GM12801 (cell line): Measurements from ENCODE around the gene USP24.

Experiments used
- CTCF ChIP-seq: IDR thresholded peaks from one replicate; pipeline ENCODE4 v1.5.1; 2011; ENCODE audit warnings: control low read depth; ENCODE audit not compliant: insufficient read length; ENCODE audit errors: extremely low read depth

Gene USP24

DNA sequence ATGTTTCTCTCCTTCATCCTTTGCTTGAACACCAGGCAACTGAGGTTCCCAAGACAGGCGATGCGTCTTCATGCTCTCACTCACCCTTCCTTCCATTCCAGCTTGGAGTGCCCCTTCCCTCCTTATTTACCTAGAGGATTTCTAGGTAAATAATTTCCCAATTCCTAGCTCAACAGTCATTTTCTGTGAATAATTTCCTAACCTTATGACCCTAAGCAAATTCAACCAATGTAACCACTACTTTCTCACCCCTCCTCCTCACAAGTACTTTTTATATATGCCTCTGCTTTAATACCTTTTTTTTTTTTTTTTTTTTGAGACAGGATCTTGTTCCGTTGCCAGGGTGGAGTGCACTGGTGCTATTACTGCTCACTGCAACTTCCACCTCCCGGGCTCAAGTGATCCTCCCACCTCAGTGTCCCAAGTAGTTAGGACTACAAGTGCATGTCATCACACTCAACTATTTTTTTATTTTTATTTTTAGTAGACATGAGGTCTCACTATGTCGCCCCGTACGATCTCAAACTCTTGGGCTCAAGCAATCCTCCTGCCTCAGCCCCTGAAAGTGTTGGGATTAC, 86.7 kb downstream of the USP24 start:
- no peak for TF ChIP-seq CTCF

GRCh38 chr1:55127827-55128343, 87.3 kb downstream of the USP24 start:
- TF ChIP-seq CTCF: no peak

DNA sequence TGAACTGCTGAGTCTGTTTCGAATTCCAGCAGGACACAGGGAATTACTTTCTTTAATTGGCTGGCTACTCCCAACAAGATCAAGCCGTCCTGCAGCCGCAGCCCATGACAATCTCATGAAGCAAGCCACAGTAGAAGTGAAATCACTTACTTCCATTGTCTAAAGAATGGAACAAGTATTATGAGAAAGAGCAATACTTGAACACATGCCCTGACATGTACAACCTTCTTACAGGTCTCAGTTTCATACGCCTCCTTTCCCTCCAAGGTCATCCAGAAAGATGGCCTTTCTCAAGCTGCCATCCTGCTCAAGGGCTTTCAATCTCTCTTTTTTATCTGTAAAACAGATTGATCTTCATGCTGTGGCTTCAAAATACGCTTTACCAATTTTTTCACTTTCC, 90.7 kb downstream of the USP24 start:
- TF ChIP-seq CTCF: no peak

- TF ChIP-seq CTCF: no peak
Observed at GRCh38 chr1:55120538-55120937, 94.6 kb downstream of the USP24 start.

DNA sequence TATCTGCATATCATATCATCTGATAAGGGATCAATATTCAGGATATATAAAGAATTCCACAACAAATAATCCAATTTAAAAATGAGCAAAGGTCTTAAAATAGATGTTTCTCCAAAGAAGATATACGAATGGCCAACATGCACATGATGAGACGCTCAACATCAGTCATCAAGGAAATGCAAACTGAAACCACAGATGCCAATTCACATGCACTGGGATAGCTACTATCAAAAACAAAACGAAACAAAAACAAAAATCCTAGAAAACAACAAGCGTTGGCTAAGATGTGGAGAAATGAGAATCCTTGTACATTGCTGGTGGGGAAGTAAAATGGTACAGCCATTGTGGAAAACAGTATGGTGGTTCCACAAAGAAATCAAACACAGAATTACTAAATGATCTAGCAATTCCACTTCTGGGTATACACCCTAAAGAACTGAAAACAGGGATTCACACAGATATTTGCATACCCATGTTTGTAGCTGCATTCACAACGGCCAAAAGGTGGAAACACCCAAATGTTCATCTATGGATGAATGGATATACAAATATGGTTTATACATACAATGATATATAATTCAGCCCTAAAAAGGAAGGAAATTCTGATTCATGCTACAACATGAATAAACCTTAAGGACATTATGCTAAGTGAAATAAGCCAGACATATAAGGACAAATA, 96.4 kb downstream of the USP24 start:
- no peak for TF ChIP-seq CTCF

DNA sequence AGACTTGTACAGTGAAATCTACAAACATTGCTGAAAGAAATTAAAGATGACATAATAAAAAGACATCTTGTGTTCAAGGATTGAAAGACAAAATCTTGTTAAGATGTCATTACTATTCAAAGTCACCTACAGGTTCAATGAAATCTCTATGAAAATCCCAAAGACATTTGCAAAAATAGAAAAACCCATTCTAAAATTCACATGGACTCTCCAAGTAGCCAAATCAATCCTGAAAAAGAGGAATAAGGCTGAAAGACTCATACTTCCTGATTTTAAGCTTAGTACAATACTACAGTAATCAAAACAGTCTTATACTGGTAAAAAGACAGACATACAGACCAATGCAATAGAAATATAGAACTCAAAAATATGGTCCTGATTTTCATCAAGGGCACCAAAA, 97.2 kb downstream of the USP24 start:
- TF ChIP-seq CTCF: no peak

- TF ChIP-seq CTCF: no peak
Observed at GRCh38 chr1:55107101-55107500, 108.1 kb downstream of the USP24 start.
